GM10266 (cell line): ENCODE results near the gene PIK3R4.

Source experiments
- DNase-seq: peaks from one replicate; pipeline ENCODE4 v3.0.0; 2012; ENCODE audit errors: extremely low spot score
- TF ChIP-seq, protein P1 (sequence below): IDR thresholded peaks from 2 replicates; pipeline ENCODE4 v1.5.1; 2012; ENCODE audit warnings: mild to moderate bottlenecking, low read depth; ENCODE audit not compliant: control insufficient read depth, insufficient read depth; ENCODE audit errors: missing control alignments

Gene PIK3R4

DNA sequence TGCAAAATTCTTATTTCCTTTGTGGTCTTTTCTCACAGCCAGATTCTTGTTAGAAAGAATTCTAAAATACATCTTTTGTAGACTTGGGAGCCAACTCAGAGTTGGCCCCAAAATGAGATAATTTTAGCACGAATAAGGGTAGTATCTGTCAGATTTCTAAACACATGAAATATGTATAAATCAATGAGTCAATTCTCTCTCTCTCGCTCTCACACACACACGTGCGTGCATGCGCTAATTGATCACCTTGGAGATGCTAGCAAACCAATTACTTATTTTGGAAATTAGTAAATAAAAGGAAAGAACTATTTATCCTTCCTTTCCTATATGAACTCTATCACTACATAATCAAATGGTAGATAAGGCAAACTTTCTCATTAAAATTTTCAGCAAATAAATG, 32.9 kb upstream of the PIK3R4 start:
- TF ChIP-seq, protein P1, sequence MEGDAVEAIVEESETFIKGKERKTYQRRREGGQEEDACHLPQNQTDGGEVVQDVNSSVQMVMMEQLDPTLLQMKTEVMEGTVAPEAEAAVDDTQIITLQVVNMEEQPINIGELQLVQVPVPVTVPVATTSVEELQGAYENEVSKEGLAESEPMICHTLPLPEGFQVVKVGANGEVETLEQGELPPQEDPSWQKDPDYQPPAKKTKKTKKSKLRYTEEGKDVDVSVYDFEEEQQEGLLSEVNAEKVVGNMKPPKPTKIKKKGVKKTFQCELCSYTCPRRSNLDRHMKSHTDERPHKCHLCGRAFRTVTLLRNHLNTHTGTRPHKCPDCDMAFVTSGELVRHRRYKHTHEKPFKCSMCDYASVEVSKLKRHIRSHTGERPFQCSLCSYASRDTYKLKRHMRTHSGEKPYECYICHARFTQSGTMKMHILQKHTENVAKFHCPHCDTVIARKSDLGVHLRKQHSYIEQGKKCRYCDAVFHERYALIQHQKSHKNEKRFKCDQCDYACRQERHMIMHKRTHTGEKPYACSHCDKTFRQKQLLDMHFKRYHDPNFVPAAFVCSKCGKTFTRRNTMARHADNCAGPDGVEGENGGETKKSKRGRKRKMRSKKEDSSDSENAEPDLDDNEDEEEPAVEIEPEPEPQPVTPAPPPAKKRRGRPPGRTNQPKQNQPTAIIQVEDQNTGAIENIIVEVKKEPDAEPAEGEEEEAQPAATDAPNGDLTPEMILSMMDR, result no peak
- DNase-seq, result no peak

DNA sequence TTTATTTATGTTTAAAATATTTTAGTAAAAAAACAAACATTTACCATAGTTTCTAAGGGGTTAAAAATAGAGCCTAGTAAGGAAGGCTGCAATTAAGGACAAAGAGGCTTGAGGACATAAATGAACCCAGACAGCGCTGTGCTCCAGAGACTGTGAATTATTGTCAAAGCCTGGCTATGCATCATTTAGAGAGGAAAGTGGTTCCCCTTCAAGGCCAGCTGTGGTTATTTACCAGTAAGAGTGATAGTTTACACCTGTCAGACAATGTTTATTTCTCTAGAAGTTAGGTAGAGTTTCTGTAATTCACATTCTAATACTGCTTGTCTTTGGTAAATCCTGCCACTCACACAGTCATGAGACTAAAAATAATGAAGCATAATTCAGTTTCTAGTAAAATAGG, 32.4 kb upstream of the PIK3R4 start:
- peak; percentile 28 for DNase-seq
- TF ChIP-seq, protein P1, result no peak

DNA sequence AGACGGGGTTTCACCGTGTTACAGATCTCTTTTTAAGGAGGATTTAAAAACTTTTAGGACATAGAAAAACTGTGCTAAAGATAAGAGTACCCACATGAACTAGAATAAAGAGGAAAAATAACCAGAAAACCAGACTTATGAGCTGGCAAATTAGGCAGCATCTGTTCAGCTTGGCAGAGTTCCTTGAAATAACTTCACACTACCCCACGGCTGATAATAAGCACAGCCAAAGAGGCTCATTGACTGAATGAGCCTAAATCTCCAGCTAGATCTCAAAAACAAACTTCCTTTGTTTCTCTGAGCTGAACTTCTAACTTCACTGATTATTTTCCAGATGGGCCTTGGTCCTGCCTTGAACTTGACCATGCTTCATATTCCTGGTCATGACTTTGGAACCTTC, 26.7 kb upstream of the PIK3R4 start:
- no peak for DNase-seq
- TF ChIP-seq, protein P1, result no peak

DNA sequence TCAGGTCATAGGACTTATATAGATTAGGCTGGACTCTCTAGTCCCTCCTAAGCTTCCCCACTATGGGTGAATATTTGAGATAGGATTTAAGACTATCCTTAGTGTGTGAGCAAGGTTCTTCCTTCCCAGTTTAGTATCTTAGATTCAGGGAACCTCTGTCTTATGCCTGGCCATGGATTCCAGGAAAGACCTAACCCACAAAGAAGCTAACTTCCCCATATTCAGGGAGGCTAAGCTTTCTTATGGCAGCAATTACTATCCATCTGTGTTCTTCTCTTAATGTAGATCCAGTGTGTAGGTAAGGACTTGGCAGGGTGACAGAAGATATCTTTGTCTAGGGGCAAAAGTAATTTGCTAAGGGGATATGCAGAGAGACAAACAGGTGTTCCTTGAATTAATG, 25.5 kb upstream of the PIK3R4 start:
- TF ChIP-seq, protein P1, result no peak
- no peak for DNase-seq

DNA sequence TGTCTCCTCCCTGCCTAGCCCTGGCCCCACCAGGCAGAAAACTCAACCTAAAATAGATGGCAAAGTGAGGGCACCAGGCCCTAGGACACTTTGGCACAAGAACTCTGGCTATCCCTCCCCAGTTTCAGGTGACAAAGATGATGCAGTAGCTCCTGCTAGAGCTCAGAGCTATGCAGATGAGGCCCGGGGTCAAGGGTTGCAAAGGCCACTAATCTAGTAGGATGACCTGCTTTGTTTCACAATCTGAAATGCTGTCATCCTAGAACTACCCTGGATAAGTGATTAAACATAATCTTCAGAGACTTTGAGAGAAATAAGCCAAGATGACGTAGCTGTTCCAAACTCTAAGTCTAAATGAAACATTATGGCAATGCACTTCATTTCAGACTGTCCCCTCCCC, 24.0 kb upstream of the PIK3R4 start:
- TF ChIP-seq, protein P1, result no peak

DNA sequence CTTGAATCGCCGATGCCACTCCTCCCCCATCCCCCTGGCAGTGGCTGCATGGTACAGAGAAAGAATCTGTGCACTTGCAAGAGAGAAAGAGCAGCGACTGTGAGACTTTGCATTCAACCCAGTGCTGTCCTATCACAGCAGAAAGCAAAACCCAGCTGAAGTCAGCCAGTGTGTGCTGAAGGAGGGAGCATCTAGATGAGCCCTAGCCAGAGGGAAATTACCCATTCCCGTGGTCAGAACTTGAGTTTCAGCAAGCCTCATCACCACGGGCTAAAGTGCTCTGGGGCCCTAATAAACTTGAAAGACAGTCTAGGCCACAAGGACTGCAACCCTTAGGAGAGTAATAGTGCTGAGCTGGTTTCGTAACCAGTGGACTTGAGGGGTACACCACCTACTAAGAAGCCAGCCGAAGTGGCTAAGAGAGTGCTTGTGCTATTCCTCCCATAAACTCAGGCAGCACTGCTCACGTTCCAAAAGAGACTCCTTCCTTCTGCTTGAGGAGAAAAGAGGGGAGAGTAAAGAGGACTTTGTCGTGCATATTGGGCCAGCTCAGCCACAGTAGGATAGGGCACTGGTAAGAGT, 15.2 kb upstream of the PIK3R4 start:
- TF ChIP-seq, protein P1, result no peak
- DNase-seq, result no peak

More for the DNA sequence above, 24.0 kb upstream of the PIK3R4 start:
- DNase-seq, result no peak

DNA sequence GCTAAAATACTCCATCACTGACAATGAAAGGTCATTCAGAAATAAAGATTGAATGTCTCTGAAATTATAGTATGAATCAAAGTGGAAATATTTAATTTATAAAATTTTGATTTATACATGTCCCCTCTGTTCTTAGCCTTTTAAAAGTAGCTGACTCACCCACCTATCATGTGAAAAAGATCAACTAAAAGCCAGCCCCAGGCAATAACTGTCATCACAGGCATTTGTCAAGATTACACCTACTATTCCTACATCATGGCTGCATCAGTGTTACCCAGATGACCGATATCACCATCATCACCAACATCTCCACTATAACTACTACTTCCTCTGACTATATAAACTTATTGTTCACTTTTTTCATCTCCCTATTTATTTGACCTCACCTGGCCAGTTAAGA, 14.3 kb upstream of the PIK3R4 start:
- DNase-seq, result no peak
- TF ChIP-seq, protein P1, result no peak
